Neural progenitor cell (in vitro differentiated cells): Measurements from ENCODE around the gene CRTC3. TPM values are rescaled to one million over a fixed set of nuclear protein-coding genes. Genes with fewer than 3 reads are reported as not detected.

ENCODE experiments used
- DNase-seq: peaks from one replicate; pipeline ENCODE4 v3.0.0-alpha.2; 2016; ENCODE audit warnings: low spot score
- H2AFZ ChIP-seq: fragments of 200-600 bp; sonication (generic); replicated peaks from 2 replicates; pipeline ENCODE4 v1.6.1; 2016; ENCODE audit warnings: antibody characterized with exemption
- H3F3A ChIP-seq: fragments of 200-600 bp; sonication (generic); 2 replicates; pipeline ENCODE4 v1.6.1; 2016; ENCODE audit warnings: antibody characterized with exemption, low read depth
- H3K27ac ChIP-seq: fragments of 200-600 bp; sonication (generic); 2 replicates; pipeline ENCODE4 v1.5.1; 2016; ENCODE audit warnings: mild to moderate bottlenecking
- H3K27me3 ChIP-seq: fragments of 200-600 bp; sonication (generic); 2 replicates; pipeline ENCODE4 v1.6.1; 2016; ENCODE audit warnings: mild to moderate bottlenecking, moderate library complexity
- H3K36me3 ChIP-seq: fragments of 200-600 bp; sonication (generic); 2 replicates; pipeline ENCODE4 v1.5.1; 2016
- H3K4me1 ChIP-seq: fragments of 200-600 bp; sonication (generic); 2 replicates; pipeline ENCODE4 v1.6.1; 2016; ENCODE audit warnings: mixed run types
- H3K4me2 ChIP-seq: fragments of 200-600 bp; sonication (generic); 2 replicates; pipeline ENCODE4 v1.6.1; 2016
- H3K4me3 ChIP-seq: fragments of 200-600 bp; sonication (generic); 2 replicates; pipeline ENCODE4 v1.5.1; 2016
- H3K79me2 ChIP-seq: fragments of 200-600 bp; sonication (generic); 2 replicates; pipeline ENCODE4 v1.6.1; 2016; ENCODE audit warnings: low read depth
- H3K9ac ChIP-seq: fragments of 200-600 bp; sonication (generic); 2 replicates; pipeline ENCODE4 v1.6.1; 2016
- H3K9me3 ChIP-seq: fragments of 200-600 bp; sonication (generic); 2 replicates; pipeline ENCODE4 v1.5.1; 2016; ENCODE audit warnings: low read depth
- H4K20me1 ChIP-seq: fragments of 200-600 bp; sonication (generic); 2 replicates; pipeline ENCODE4 v1.6.1; 2016; ENCODE audit warnings: low read depth
- H3K27ac Mint-ChIP-seq: 3 replicates; pipeline ENCODE4 v1.8.0; 2021; ENCODE audit warnings: mixed read lengths
- H3K27me3 Mint-ChIP-seq: 2 replicates; pipeline ENCODE4 v1.8.0; 2022; ENCODE audit warnings: low read depth, mild to moderate bottlenecking, inconsistent platforms, moderate library complexity, mixed read lengths; ENCODE audit not compliant: insufficient read depth
- H3K36me3 Mint-ChIP-seq: 3 replicates; pipeline ENCODE4 v1.8.0; 2021; ENCODE audit warnings: mixed read lengths
- H3K4me1 Mint-ChIP-seq: 3 replicates; pipeline ENCODE4 v1.8.0; 2021; ENCODE audit warnings: mixed read lengths
- H3K4me3 Mint-ChIP-seq: 3 replicates; pipeline ENCODE4 v1.8.0; 2021; ENCODE audit warnings: mild to moderate bottlenecking, moderate library complexity, mixed read lengths
- H3K9me3 Mint-ChIP-seq: 3 replicates; pipeline ENCODE4 v1.8.0; 2020; ENCODE audit warnings: mixed read lengths
- EZH2 ChIP-seq: fragments of 200-600 bp; sonication (generic); IDR thresholded peaks from 2 replicates; pipeline ENCODE4 v1.6.1; 2017; ENCODE audit warnings: antibody characterized with exemption, mild to moderate bottlenecking, moderate library complexity
- EZH2phosphoT487 ChIP-seq: fragments of 200-600 bp; sonication (generic); IDR thresholded peaks from 2 replicates; pipeline ENCODE4 v1.6.1; 2017; ENCODE audit warnings: antibody characterized with exemption
- total RNA-seq: library from RNA; depleted of rRNA; stranded (reverse); fragments of >200 nt; gene quantifications from 2 replicates; pipeline ENCODE4 v1.2.3, GENCODE V29; 2015; ENCODE audit warnings: low replicate concordance
- TF ChIP-seq, protein P1 (sequence below): fragments of 200-600 bp; sonication (generic); IDR thresholded peaks from 2 replicates; pipeline ENCODE4 v1.5.1; 2017; ENCODE audit warnings: antibody characterized with exemption, mild to moderate bottlenecking

CRTC3 gene
- total RNA-seq, 1 donor from 2014 or later, result 4.9 TPM

GRCh38 chr15:90664650-90665287, 135.0 kb downstream of the CRTC3 start:
- Histone ChIP-seq H3K9me3 (no peaks in the 10 kb centered on the region), H3K4me3 (no peak overlapping the region), H2AFZ (no peak overlapping the region), H3K27me3 (no peaks in the 10 kb centered on the region), H3F3A (no peaks in the 10 kb centered on the region), H3K4me2 (no peak overlapping the region), H3K27ac (no peak overlapping the region), H3K9ac (no peak overlapping the region), H3K4me1 (peaks cover 5% of the 10 kb centered on the region), H3K36me3 (no peaks in the 10 kb centered on the region), H4K20me1 (no peaks in the 10 kb centered on the region), H3K79me2 (no peaks in the 10 kb centered on the region)
- DNase-seq, result no peak
- H3K27ac Mint-ChIP-seq, result no peak overlapping the region
- peaks cover 2% of the 10 kb centered on the region for H3K27me3 Mint-ChIP-seq
- H3K36me3 Mint-ChIP-seq, result no peaks in the 10 kb centered on the region
- H3K9me3 Mint-ChIP-seq, result no peaks in the 10 kb centered on the region
- peaks cover 15% of the 10 kb centered on the region for H3K4me1 Mint-ChIP-seq
- TF ChIP-seq EZH2phosphoT487 (no peak), EZH2 (no peak)
- TF ChIP-seq, protein P1, sequence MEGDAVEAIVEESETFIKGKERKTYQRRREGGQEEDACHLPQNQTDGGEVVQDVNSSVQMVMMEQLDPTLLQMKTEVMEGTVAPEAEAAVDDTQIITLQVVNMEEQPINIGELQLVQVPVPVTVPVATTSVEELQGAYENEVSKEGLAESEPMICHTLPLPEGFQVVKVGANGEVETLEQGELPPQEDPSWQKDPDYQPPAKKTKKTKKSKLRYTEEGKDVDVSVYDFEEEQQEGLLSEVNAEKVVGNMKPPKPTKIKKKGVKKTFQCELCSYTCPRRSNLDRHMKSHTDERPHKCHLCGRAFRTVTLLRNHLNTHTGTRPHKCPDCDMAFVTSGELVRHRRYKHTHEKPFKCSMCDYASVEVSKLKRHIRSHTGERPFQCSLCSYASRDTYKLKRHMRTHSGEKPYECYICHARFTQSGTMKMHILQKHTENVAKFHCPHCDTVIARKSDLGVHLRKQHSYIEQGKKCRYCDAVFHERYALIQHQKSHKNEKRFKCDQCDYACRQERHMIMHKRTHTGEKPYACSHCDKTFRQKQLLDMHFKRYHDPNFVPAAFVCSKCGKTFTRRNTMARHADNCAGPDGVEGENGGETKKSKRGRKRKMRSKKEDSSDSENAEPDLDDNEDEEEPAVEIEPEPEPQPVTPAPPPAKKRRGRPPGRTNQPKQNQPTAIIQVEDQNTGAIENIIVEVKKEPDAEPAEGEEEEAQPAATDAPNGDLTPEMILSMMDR, result no peak
- H3K4me3 Mint-ChIP-seq, result no peak overlapping the region

DNA sequence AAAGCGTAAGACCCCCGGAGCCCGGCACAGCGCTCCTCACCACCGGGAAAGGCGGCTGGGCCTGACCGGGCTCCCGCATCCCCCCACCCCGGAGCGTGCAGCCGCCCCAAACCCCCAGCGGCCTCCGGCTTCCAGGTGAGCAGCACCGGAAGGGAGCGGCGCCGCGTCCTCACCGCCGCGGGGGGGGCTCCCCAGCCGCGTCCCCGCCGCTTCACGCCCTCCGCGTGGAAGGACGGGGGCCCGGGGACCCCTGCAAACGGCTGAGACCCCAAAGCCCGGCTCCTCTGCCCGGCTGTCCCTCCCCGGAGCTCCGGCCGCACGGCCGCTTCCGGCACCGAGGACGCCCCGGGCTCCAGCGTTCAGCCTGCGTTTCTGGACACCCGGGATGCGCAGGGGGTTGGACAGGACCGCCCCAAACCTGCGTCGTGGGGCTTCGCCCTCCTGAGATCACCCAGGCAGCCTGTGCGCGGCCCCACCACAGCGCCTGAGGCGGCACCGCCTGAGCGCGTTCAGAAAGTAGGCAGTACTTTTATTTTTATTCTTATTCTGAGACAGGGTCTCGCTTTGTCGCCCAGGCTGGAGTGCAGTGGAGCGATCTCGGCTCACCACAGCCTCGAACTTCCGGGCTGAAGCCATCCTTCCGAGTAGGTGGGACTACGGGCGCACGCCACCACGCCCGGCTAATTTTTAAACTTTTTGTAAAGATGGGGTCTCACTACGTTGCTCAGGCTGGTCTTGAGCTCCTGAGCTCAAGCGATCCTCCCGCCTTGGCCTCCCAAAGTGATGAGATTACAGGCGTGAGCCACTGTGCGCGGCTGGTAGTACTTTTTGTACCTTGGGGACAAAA, 135.8 kb downstream of the CRTC3 start:
- Histone ChIP-seq H3K36me3 (no peaks in the 10 kb centered on the region), H4K20me1 (no peaks in the 10 kb centered on the region), H3K27ac (no peak overlapping the region), H3K4me3 (no peak overlapping the region), H3F3A (no peaks in the 10 kb centered on the region), H3K9ac (no peak overlapping the region), H3K9me3 (no peaks in the 10 kb centered on the region), H3K79me2 (no peaks in the 10 kb centered on the region), H2AFZ (no peak overlapping the region), H3K27me3 (no peaks in the 10 kb centered on the region), H3K4me1 (peaks cover 3% of the 10 kb centered on the region), H3K4me2 (no peak overlapping the region)
- no peak overlapping the region for H3K27ac Mint-ChIP-seq
- no peak for DNase-seq
- no peak overlapping the region for H3K4me3 Mint-ChIP-seq
- TF ChIP-seq EZH2phosphoT487, result no peak
- TF ChIP-seq EZH2, result no peak
- TF ChIP-seq, protein P1, result no peak
- peaks cover 4% of the 10 kb centered on the region for H3K27me3 Mint-ChIP-seq
- no peaks in the 10 kb centered on the region for H3K9me3 Mint-ChIP-seq
- no peaks in the 10 kb centered on the region for H3K36me3 Mint-ChIP-seq
- H3K4me1 Mint-ChIP-seq, result peaks cover 13% of the 10 kb centered on the region

DNA sequence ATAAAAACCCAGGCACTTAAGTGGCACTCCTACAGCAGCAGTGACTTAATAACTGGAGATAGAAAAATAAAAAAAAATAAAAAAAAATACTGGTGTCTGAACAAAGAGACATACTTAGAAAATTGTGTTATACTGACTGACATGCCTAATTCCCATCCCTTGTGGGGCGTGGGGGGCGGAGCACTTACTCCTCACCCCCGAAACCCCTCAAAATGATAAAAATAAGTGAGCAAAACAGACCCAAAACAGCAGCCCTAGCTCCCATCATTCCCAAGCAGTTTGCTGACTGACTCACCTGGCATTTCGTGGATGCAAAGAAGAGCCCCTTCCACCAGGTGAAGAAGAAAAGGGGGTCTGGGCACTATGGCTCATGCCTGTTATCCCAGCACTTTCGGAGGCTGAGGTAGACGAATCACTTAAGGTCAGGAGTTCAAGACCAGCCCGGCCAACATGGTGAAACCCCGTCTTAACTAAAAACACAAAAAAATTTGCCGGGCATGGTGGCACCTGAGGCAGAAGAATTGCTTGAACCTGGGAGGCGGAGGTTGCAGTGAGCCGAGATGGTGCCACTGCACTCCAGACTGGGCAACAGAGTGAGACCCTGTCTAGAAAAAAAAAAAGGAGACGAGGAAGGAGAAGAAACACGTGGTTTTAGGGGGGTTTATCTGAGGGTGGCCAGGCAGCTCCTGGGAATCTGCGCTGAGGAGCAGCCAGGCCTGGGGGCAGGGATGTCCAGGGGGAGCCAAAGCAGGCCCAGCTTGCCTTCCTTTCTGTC, 136.6 kb downstream of the CRTC3 start:
- Histone ChIP-seq H3K27me3 (no peaks in the 10 kb centered on the region), H3K9me3 (no peaks in the 10 kb centered on the region), H4K20me1 (no peaks in the 10 kb centered on the region), H3K27ac (no peak overlapping the region), H3K79me2 (no peaks in the 10 kb centered on the region), H3F3A (no peaks in the 10 kb centered on the region), H3K36me3 (no peaks in the 10 kb centered on the region), H3K4me1 (no peaks in the 10 kb centered on the region), H3K4me3 (no peak overlapping the region), H2AFZ (no peak overlapping the region), H3K4me2 (no peak overlapping the region), H3K9ac (no peak overlapping the region)
- H3K4me1 Mint-ChIP-seq, result peaks cover 5% of the 10 kb centered on the region
- H3K9me3 Mint-ChIP-seq, result no peaks in the 10 kb centered on the region
- no peak overlapping the region for H3K27ac Mint-ChIP-seq
- no peak overlapping the region for H3K4me3 Mint-ChIP-seq
- no peak for TF ChIP-seq EZH2phosphoT487
- TF ChIP-seq EZH2, result no peak
- TF ChIP-seq, protein P1, result no peak
- peaks cover 4% of the 10 kb centered on the region for H3K27me3 Mint-ChIP-seq
- no peak for DNase-seq
- H3K36me3 Mint-ChIP-seq, result no peaks in the 10 kb centered on the region
